Right atrium auricular region (tissue), 2 donors: ENCODE results near the gene FRMPD2. TPM values are rescaled to one million over a fixed set of nuclear protein-coding genes. Genes with fewer than 3 reads are reported as not detected.
A peak's percentile ranks its signal among the peaks of the same experiment; 100 is the strongest.

Experiments used
- DNase-seq: peaks from one replicate; pipeline ENCODE4 v3.0.0-alpha.2; 2019; ENCODE audit warnings: low spot score
- H3K27ac ChIP-seq, 2 donors: fragments of 200-600 bp; sonication (generic); 1 replicate in 1 of 2; 2 replicates in 1 of 2; pipeline ENCODE4 v1.5.1; 2016 to 2019
- H3K27me3 ChIP-seq, 2 donors: fragments of 200-600 bp; sonication (generic); one replicate each; pipeline versions ENCODE4 v1.5.1 to v1.6.0; 2017 to 2019
- H3K36me3 ChIP-seq: fragments of 200-600 bp; sonication (generic); one replicate; pipeline ENCODE4 v1.5.1; 2016
- H3K4me1 ChIP-seq, 2 donors: fragments of 200-600 bp; sonication (generic); one replicate each; pipeline versions ENCODE4 v1.5.1 to v1.6.0; 2017 to 2019
- H3K4me3 ChIP-seq, 2 donors: fragments of 200-600 bp; sonication (generic); 1 replicate in 1 of 2; 2 replicates in 1 of 2; pipeline ENCODE4 v1.5.1; 2017 to 2019; ENCODE audit warnings: mild to moderate bottlenecking in 1 of 2, moderate library complexity in 1 of 2
- H3K9me3 ChIP-seq, 2 donors: fragments of 200-600 bp; sonication (generic); one replicate each; pipeline ENCODE4 v1.5.1; 2019
- total RNA-seq, 2 donors: library from RNA; depleted of rRNA; stranded (reverse); fragments of >200 nt; gene quantifications; one replicate each; pipeline ENCODE4 v1.1.0, GENCODE V29; 2016
- TF ChIP-seq, protein P1 (sequence below), 2 donors: fragments of 200-600 bp; sonication (generic); IDR thresholded peaks; one replicate each; pipeline ENCODE4 v1.5.1; 2019; ENCODE audit warnings: antibody characterized with exemption in 2 of 2

The FRMPD2 gene
- total RNA-seq, 2 donors from 2014 or later = 1.2 to 7.5 TPM

DNA sequence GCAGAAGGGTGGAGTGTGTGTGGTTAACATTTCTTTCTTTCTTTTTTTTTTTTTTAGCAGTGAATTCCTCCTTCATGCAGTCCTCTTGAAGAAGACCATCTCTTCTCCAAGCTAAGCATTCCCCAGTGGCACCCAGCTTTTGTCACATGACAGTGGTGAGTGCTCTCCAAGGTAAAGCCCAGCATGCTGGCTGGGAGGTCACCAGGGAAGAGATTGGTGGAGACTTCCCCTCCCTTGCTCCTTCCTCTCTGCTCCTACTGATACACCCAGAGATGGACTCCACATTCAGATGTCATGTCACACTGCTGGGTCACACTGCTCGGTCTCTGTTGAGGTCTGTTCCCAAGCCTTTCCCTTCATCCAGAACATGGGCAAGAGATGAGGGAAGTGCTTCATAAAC lies 55.3 kb downstream of the FRMPD2 start:
- Histone ChIP-seq H3K36me3 (no peaks in the 10 kb centered on the region), H3K4me1 (no peaks in the 10 kb centered on the region), H3K9me3 (no peaks in the 10 kb centered on the region), H3K4me3 (no peak overlapping the region), H3K27ac (no peak overlapping the region), H3K27me3 (no peaks in the 10 kb centered on the region)
- TF ChIP-seq, protein P1, sequence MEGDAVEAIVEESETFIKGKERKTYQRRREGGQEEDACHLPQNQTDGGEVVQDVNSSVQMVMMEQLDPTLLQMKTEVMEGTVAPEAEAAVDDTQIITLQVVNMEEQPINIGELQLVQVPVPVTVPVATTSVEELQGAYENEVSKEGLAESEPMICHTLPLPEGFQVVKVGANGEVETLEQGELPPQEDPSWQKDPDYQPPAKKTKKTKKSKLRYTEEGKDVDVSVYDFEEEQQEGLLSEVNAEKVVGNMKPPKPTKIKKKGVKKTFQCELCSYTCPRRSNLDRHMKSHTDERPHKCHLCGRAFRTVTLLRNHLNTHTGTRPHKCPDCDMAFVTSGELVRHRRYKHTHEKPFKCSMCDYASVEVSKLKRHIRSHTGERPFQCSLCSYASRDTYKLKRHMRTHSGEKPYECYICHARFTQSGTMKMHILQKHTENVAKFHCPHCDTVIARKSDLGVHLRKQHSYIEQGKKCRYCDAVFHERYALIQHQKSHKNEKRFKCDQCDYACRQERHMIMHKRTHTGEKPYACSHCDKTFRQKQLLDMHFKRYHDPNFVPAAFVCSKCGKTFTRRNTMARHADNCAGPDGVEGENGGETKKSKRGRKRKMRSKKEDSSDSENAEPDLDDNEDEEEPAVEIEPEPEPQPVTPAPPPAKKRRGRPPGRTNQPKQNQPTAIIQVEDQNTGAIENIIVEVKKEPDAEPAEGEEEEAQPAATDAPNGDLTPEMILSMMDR (IDR thresholded peaks at IDR 0.05) = no peak
- DNase-seq = no peak

- H3K4me1 ChIP-seq = no peaks in the 10 kb centered on the region
- H3K4me3 ChIP-seq = no peak overlapping the region
- TF ChIP-seq, protein P1 (IDR thresholded peaks at IDR 0.05) = no peak
- no peaks in the 10 kb centered on the region for H3K27me3 ChIP-seq
- H3K27ac ChIP-seq = no peak overlapping the region
- no peak for DNase-seq
- no peaks in the 10 kb centered on the region for H3K9me3 ChIP-seq
- no peaks in the 10 kb centered on the region for H3K36me3 ChIP-seq
These were observed 57.8 kb downstream of the FRMPD2 start for GRCh38 chr10:48216744-48217143.

- Histone ChIP-seq H3K4me1 (no peaks in the 10 kb centered on the region), H3K27ac (no peak overlapping the region), H3K4me3 (no peak overlapping the region), H3K36me3 (no peaks in the 10 kb centered on the region), H3K9me3 (no peaks in the 10 kb centered on the region), H3K27me3 (no peaks in the 10 kb centered on the region)
- no peak for DNase-seq
- TF ChIP-seq, protein P1 (IDR thresholded peaks at IDR 0.05) = no peak
These were observed 58.3 kb downstream of the FRMPD2 start for GRCh38 chr10:48216204-48216505.

- H3K4me1 ChIP-seq = no peaks in the 10 kb centered on the region
- DNase-seq = no peak
- H3K27me3 ChIP-seq = no peaks in the 10 kb centered on the region
- no peaks in the 10 kb centered on the region for H3K9me3 ChIP-seq
- H3K36me3 ChIP-seq = no peaks in the 10 kb centered on the region
- TF ChIP-seq, protein P1 (IDR thresholded peaks at IDR 0.05) = peak; percentile 37 to 62
- no peak overlapping the region for H3K4me3 ChIP-seq
- no peak overlapping the region for H3K27ac ChIP-seq
These were observed 58.9 kb downstream of the FRMPD2 start for GRCh38 chr10:48215486-48216203.

GRCh38 chr10:48214716-48215485 lies 59.6 kb downstream of the FRMPD2 start:
- no peak overlapping the region for H3K4me3 ChIP-seq
- H3K4me1 ChIP-seq = no peaks in the 10 kb centered on the region
- TF ChIP-seq, protein P1 (IDR thresholded peaks at IDR 0.05) = no peak
- no peaks in the 10 kb centered on the region for H3K27me3 ChIP-seq
- no peak for DNase-seq
- H3K27ac ChIP-seq = no peak overlapping the region
- H3K9me3 ChIP-seq = no peaks in the 10 kb centered on the region
- no peaks in the 10 kb centered on the region for H3K36me3 ChIP-seq
